ENCODE results near the gene TXNRD1.

DNA sequence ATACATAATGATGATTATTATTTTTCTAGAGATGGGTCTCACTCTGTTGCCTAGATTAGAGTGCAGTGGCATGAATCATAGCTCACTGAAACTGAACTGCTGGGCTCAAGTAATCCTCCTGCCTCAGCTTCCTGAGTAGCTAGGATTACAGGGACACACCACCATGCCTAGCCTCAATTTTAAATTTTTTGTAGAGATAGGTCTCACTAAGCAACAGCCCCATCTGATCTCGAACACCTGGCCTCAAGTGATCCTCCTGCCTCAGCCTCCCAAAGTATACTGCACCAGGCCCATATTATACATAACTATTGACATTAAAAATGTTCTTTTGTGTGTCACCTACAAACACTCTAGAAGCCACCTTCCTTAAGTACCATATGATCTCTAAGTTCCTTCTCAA lies 3.4 kb downstream of the TXNRD1 start:
- TF ChIP-seq, protein P1, sequence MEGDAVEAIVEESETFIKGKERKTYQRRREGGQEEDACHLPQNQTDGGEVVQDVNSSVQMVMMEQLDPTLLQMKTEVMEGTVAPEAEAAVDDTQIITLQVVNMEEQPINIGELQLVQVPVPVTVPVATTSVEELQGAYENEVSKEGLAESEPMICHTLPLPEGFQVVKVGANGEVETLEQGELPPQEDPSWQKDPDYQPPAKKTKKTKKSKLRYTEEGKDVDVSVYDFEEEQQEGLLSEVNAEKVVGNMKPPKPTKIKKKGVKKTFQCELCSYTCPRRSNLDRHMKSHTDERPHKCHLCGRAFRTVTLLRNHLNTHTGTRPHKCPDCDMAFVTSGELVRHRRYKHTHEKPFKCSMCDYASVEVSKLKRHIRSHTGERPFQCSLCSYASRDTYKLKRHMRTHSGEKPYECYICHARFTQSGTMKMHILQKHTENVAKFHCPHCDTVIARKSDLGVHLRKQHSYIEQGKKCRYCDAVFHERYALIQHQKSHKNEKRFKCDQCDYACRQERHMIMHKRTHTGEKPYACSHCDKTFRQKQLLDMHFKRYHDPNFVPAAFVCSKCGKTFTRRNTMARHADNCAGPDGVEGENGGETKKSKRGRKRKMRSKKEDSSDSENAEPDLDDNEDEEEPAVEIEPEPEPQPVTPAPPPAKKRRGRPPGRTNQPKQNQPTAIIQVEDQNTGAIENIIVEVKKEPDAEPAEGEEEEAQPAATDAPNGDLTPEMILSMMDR (IDR thresholded peaks at IDR 0.05), result no peak
- TF ChIP-seq POLR2AphosphoS5 (IDR thresholded peaks at IDR 0.05) (no peak), EP300 (IDR thresholded peaks at IDR 0.05) (no peak), POLR2A (IDR thresholded peaks at IDR 0.05; ENCODE audit: low read depth) (no peak)

Measured in esophagus muscularis mucosa (tissue), 4 donors.